Inflammatory macrophage treated with lipopolysaccharide for 4 hours (primary cell): ENCODE results near the gene ATP8B2.
"Not testable (repeated sequence)": the region's sequence is repeated elsewhere in the genome, so short reads cannot be mapped to it uniquely, and the experiment has no call there.

ENCODE experiments used
- DNase-seq: peaks from one replicate; pipeline ENCODE4 v3.0.0-alpha.2; 2020

Gene ATP8B2

DNA sequence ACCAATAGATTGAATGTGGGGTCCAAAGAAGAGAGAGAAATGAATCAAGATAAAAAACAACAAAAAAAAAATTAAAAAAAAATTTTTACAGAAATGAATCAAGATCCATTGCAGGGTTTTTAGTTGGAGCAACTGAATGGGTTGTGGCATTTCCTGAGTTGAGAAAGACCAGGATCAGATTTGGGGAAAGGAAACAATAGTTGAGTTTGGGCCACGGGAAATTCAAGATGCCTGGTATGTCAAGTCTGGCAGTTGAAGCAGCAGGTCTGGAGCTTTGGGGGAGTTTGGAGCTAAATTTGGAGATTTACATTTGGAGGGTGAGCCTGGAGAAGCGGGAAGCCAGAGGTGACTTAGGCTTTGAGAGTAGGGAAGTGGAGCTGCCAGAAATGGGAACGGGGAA, 22.6 kb downstream of the ATP8B2 start:
- no peak for DNase-seq

DNA sequence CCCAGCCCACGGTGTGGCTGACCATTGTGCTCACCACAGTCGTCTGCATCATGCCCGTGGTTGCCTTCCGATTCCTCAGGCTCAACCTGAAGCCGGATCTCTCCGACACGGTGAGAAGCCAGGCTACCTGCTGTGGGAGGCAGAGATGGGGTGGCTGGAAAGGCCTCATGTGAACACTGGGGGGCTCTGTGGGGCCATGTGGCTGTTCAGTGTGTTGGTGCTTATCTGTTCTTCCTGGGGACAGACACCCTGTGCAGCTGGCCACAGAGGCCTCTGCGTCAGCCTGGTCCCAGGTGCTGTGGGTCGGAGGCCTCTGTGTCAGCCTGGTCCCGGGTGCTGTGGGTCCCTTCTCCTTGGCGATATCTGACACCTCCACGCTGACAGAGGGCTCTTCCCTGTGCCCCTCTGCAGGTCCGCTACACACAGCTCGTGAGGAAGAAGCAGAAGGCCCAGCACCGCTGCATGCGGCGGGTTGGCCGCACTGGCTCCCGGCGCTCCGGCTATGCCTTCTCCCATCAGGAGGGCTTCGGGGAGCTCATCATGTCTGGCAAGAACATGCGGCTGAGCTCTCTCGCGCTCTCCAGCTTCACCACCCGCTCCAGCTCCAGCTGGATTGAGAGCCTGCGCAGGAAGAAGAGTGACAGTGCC, 23.2 kb downstream of the ATP8B2 start:
- no peak for DNase-seq

DNA sequence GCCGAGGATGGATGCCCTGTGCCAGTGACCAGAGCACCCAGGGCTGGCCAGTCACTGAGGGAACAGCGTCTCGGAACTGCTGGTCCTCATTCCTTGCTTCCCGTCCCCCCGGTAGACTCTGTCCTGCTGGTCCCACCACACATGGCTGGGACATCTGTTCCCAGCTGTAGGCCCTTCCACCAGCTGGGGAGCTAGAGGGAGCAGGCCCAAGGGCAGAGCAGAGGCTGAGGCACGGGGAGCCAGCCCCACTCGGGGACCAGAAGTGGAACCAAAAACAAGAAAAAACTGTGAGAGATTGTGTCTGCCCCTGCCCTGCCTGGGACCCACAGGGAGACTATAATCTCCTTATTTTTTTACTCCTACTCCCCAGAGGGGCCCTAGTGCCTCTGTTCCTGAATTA, 23.8 kb downstream of the ATP8B2 start:
- no peak for DNase-seq

DNA sequence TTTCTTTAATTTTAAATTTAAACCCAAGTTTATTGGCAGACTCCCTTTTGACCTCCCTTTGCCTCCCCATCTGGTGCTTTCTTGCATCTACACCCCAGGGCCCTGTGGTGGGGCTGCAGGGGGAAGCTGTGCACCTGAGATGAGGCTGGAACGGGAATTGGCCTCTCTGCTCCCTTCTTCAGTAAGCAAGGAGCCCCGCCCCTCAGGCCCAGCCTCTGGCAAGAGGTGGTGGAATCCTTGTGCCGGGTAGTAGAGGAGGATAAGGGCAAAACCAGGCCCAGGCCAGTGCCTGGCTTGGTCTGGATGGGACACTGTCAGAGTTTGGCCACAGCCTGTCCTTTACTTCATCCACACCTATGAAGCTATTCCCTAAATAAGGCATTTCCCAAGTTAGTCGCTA, 25.1 kb downstream of the ATP8B2 start:
- no peak for DNase-seq

DNA sequence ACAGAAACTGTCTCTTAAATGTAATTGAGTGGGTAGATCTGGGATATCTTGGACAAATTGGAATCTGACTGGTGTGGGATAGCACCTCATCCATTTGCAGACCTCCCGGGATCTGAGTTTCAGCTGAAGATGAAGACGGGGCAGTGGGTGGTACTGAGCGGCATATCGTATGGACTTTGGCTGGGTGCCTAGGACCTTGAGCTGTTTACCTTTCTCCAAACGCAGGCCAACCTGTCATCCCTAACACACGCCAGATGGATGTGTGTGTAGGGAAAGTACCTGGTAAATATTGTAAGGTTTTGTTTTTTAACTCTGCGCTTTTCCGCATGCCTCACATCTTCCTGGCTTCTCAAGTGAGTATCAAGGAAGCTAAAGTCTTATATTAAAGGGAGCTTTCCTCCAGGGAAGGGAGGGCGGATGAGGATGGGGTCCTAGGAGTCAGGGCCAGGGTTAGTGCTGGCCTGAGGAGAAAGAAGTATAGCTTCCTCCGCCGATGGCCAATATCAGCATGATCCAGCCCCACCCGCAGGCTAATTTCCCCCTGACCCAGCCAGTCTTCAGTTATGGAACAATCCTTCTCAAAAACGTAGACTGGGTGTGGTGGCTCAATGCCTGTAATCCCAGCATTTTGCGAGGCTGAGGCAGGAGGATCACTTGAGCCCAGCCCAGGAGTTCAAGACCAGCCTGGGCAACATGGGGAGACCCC, 26.2 kb downstream of the ATP8B2 start:
- DNase-seq = no peak

DNA sequence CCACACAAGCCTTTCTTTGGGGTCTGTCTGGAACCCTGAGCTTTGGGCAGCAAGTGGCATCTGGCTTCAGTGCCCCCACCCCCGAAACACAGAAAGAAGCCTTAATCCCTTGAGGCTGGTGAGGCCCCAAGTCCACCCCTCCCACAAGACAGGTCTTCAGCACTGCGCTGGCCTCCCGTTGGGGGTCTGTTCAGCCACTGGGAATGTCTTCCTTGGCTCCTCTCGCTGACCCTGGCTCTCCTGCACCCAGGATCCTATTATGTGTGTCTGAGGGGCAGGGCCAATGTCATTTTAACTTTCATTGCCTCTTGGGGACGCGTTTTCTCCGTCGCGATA, 26.9 kb downstream of the ATP8B2 start:
- peak; percentile 15 for DNase-seq

DNA sequence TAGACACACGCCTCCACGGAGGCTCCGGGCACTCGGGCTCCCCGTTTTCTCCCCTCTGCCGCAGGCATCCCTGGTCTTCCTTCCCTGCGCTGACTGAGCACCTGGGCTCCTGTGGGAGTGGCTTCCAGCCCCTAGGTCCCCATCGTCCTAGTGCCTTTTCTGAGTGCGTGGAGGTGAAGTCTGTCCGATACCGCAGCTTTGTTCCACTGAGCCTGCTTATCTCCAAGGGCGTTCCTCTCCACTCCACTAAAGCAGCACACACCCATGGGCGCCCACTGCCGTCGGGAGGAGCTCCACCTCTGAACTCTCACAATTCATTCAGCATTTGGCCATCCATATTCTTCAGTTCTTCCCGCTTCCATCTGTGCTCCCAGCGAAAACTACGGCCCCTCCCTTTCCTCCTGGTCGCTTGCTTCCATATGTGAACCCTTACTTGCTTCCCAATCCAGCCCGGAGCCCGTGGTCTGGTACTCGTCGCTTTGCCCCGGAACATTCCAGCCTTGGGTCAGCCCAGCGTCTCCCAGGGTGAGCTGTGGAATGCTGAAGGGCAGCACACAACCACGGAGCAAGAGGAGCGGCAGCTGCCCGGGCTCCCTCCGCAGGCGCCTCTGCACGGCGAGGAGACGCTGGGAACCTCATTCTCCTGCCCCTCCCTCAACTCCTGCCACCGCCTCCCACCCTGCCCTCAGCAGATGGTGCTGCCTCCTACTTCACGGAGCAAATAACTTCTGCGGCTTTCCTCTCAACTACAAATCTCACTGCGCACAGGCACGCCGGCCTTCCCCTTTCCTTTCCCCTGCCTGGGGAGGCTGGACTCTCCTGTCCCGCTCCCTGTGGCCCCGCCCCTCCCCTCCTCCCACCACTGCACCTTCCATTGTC, 27.5 kb downstream of the ATP8B2 start:
- peak; percentile 60 for DNase-seq

DNA sequence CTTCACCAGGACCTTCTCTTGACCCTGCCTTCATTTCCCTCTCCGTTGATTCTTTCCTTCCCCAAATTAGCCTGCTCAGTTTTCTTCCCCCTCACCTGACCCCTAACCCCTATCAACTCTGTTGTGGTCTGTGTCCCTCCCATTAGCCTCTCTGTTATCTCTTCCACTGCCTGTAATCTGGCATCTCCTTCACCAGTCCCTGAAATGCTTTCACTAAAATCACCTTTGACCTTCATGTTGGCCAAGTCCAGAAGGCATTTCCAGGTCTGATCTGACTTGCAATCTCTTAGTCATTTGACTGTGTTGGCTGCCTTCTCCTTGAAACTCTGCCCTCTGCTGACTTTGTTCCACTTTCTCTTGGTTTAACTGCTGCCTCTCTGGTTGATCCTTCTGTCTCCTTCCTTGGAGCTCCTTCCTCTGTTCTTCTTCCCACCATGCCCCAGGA, 28.2 kb downstream of the ATP8B2 start:
- DNase-seq = peak; percentile 89

DNA sequence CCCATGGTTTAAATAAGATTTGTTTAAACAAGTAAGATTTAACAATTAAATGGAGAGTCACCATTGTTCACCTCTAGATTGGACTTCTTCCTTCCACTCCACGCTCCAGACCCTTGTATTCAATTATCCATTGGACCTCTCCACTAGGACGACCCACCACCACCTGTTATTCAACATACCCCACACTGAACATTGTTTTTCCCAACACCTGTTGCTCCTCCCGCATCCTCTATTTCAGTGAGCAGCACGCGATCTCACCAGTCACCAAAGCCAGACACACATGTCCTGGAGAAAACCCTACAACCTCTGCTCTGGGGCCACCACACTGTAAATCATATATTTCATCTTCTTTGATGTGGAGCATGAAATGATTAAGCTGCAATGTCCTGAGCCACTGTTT, 28.6 kb downstream of the ATP8B2 start:
- no peak for DNase-seq

DNA sequence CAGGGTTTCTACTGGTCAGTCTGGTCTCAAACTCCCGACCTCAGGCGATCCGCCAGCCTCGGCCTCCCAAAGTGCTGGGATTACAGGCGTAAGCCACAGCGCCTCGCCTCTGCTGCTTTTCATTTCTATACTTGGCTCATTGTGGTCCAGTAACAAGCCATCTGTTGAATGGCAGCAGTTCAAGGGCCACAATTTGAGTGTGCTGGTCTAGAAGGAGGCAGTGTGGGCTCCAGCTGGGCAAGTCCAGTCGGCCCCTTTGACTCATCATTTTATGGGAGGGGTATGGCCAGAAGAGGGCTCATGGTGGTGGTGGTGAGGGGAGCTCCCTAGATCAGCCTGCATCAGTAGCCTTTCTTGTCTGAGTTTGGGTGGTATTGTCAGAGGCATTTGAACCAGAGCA, 33.2 kb downstream of the ATP8B2 start:
- no peak for DNase-seq

DNA sequence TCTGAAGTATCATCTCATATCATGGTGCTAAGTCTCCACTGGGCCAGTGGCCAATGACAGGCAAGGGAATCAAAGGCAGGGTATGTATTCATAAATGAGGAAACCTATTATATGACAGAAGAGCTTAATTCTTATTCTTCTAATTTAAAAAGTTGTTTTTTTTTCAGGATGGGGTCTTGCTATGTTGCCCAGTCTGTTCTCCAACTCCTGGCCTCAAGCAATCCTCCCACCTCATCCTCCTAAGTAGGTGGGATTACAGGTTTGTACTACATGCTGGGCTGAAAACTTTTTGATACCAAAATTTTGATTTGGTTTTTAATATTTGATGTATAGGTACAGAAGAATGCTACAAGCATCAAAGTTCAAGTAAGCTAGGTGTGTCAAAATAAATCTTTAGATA, 35.0 kb downstream of the ATP8B2 start:
- DNase-seq = no peak

DNA sequence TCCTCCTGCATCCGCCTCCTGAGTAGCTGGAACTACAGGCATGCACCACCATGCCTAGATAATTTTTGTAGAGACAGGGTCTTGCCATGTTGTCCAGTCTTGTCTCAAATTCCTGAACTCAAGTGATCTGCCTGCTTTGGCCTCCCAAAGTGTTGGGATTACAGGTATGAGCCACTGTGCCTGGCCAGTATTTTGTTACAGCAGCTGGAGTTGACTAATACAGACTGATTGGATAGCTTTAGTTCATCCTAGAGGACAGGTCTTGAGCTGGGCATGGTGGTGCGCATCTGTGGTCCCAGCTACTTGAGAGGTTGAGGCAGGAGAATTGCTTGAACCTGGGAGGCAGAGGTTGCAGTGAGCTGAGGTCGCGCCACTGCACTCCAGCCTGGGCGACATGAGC, 35.6 kb downstream of the ATP8B2 start:
- not testable (repeated sequence) for DNase-seq

DNA sequence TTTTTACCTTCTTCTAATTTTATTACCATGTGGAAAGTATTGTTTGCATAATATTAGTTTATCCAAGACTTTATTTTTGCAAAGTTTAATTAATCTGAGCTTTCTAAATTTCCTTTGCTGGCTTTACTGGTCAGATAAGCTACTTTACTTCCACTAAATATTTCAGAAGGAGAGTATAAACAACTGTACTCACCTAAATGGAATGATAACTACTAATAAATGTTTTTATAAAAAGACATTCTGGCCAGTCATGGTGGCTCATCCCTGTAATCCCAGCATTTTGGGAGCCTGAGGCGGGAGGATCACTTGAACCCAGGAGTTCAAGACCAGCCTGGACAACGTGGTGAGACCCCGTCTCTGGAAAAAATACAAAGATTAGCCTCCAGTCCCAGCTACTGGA, 36.0 kb downstream of the ATP8B2 start:
- DNase-seq = no peak

DNA sequence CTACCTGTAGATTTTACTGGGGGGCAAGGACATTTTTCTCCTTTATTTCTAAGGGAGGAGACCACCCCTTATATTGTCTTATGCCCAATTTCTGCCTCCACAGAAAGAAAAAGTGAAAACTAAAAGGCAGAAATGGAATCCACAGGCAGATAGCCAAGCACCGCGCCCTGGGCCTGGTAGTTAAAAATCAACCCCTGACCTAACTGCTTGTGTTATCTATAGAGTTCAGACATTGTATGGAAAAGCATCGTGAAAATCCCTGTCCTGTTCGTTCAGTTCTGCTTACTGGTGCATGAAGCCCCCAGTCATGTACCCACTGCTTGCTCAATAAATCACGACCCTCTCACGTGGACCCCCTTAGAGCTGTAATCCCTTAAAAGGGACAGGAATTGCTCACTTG, 46.1 kb downstream of the ATP8B2 start:
- DNase-seq = no peak

DNA sequence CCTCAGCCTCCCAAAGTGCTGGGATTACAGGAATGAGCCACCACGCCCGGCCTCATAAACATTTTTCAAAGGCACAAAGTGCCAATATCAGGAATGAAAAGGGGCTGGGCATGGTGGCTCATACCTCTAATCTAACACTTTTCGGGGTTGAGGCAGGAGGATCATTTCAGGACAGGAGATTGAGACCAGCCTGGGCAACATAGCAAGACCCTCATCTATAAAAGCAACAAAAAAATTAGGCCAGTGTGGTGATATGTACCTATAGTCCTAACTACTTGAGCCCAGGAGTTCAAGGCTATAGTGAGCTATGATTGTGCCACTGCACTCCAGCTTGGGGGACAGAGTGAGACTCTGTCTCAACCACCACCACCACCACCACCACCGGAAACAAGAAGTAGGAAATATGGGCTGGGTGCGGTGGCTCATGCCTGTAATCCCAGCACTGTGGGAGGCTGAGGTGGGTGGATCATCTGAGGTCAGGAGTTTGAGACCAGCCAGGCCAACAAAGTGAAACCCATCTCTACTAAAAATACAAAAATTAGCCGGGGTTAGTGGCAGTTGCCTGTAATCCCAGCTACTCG, 48.5 kb downstream of the ATP8B2 start:
- DNase-seq = peak; percentile 58

DNA sequence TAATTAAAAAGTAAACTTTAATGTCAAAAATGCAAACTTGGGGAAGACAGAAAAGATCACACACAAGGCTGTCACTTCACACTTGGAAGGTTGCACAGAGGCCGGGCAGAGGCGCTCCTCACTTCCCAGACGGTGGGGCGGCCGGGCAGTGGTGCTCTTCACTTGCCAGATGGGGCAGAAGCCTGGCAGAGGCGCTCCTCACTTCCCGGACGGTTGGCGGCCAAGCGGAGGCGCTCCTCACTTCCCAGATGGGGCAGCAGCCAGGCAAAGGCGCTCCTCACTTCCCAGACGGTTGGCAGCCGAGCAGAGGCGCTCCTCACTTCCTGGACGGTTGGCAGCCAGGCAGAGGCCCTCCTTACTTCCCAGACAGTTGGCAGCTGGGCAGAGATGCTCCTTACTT, 54.0 kb downstream of the ATP8B2 start:
- DNase-seq = no peak

DNA sequence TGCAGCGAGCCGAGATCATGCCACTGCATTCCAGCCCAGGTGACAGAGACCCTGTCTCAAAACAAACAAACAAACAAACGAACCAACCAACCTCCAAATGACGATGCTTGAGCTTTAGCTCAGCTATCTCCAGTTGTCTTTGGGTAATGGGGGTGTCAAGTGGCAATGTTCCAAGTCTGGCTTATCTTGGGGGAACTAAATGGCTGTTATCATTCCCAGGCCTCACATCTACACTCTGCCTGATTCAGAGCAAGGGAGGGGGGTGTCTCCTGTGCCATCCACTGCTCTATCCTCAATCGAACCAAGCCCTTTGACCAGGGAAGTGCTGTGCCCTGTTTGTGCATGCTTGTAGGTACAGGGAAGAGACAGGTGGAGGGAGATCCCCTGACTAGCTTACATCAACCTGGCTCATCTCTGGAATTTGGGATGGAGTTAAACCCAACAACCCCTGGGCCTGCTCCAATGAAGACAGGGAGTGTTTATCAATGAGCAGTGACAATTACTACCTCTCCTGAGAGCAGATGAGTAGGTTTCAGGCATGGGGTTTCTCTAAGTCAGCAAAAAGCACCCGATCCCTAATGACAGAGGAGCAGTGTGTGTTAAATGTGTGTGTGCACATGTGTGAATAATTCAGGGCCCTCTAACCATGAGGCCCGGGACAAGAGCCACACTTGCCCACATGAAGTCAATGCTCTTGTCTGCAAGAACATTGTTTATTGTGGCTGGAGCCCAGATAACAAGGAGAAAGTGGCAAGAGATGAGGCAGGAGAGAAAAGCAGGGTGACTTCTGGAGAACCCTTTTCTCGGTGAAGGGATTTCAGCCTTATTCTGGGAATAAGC, 59.5 kb downstream of the ATP8B2 start:
- DNase-seq = no peak

DNA sequence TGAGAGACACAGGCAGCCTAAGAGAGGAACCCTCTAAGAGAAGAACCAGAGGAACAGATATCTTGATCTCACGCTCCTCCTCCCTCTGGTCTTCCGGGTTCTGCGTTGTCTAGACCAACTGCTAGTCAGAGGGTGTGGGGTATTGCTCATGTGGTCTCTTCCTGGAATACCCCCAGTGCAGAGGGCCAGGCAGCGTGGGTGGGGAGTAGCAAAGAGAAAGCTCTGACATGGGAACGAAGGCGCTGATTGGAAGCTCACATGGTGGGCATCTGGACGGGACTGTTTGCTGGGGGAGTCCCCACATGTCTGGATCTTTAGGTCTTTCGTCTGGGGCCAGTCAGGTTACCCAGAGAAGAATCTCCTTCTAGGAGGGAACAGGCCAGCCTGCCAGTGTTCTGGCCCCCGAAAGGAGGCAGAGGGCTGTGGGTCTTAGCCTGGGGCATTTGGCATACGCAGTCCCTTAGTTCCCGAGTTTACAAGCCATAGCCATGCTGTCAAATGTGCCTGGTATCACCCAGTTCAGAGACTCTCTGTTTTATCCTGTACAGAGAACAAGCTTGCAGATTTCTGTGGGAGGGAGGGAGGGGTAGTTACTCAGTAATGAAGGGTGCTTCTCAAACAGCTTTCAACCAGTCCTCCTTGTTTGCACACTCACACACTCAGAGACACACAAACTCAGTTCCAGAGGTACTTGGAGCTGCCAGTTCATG, 61.5 kb downstream of the ATP8B2 start:
- DNase-seq = peak; percentile 80

DNA sequence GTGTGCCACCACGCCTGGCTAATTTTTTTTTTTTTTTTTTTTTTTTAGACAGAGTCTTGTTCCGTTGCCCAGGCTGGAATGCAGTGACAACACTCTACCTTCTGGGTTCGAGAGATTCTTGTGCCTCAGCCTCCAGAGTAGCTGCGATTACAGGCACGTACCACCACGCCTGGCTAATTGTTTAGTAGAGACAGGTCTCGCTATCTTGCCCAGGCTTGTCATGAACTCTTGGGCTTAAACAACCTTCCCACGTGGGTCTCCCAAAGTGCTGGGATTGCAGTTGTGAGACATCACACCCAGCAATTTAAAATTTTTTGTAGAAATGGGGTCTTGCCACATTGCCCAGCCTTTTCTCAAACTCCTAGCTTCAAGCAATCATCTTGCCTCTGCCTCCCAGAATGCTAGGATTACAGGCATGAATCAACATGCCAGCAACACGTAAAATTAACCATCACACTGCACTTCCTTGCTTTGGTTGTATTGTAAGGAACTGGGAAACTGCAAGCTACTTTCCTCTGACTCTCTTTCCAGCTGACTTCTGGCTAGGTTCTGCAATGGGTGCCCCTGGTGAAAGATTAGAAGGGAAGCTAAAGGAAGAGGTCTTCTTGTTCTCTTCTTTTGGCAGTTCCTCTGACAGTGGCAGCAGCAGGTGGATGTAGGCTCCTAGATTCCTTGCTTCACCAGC, 65.9 kb downstream of the ATP8B2 start:
- peak; percentile 59 for DNase-seq

DNA sequence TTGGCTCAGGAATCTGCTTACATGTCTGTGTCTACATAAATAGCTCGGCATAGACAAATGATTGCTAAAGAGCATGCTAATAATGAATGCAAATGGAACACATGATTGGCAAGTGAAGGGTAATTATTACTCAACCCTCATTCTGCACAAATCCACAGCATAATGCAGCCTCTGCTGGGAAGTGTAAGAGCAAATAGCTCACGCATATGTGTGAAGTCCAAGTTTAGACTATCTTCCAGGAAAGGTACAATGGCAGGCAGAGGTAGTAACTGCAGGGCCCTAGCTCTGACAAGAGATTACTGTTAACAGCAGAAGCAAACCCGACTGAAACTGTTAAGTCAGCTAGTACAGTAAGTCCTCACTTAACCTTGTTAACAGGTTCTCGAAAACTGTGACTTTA, 72.8 kb downstream of the ATP8B2 start:
- DNase-seq = peak; percentile 45

DNA sequence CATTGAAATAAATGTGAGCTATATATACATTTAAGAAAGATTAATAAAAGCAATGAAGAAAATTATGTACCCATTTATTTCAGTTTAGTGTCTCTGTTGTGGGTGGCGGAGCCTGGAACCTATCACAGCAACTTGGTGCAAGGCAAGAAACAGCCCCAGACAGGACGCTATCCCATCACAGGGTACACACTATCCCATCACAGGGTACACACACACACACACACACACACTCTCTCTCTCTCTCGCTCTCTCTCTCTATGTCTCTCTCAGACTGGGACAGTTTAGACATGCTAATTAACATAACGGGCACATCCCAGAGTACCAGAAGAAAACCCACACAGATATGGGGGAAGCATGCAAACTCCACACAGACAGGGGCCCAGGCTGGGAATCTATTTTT, 73.4 kb downstream of the ATP8B2 start:
- no peak for DNase-seq
